ENCODE data around the gene DPF3. TPM values are rescaled to one million over a fixed set of nuclear protein-coding genes. Genes with fewer than 3 reads are reported as not detected.

DPF3 gene
- total RNA-seq, 2 donors from 2014 or later: 11.0 TPM; not detected in 1

- WGBS: 49% methylated on average over 9 of the region's 9 CpGs
- Histone ChIP-seq H3K4me3 (no peak overlapping the region), H3K9me3 (no peaks in the 10 kb centered on the region), H3K27ac (no peak overlapping the region), H3K4me1 (replicated peaks) (no peaks in the 10 kb centered on the region), H3K36me3 (no peaks in the 10 kb centered on the region), H3K27me3 (replicated peaks; ENCODE audit: insufficient read depth) (no peaks in the 10 kb centered on the region)
- intact Hi-C loops (cut with DNase I): no loop called here
- no peak for DNase-seq (ENCODE audit: low spot score)
- TF ChIP-seq POLR2A (IDR thresholded peaks at IDR 0.05): no peak
- no peak for TF ChIP-seq CTCF (IDR thresholded peaks at IDR 0.05)
- no peak for TF ChIP-seq POLR2AphosphoS5 (IDR thresholded peaks at IDR 0.05)
Observed at GRCh38 chr14:72615451-72616121, 278.3 kb downstream of the DPF3 start.

- Histone ChIP-seq H3K27me3 (replicated peaks; ENCODE audit: insufficient read depth) (no peaks in the 10 kb centered on the region), H3K4me3 (no peak overlapping the region), H3K27ac (no peak overlapping the region), H3K9me3 (no peaks in the 10 kb centered on the region), H3K36me3 (no peaks in the 10 kb centered on the region), H3K4me1 (replicated peaks) (no peaks in the 10 kb centered on the region)
- no peak for DNase-seq (ENCODE audit: low spot score)
- no peak for TF ChIP-seq CTCF (IDR thresholded peaks at IDR 0.05)
- TF ChIP-seq POLR2AphosphoS5 (IDR thresholded peaks at IDR 0.05): no peak
- TF ChIP-seq POLR2A (IDR thresholded peaks at IDR 0.05): no peak
- intact Hi-C loops (cut with DNase I): no loop called here
- WGBS: 70% methylated on average over 11 of the region's 11 CpGs
Observed at GRCh38 chr14:72614891-72615415, 278.9 kb downstream of the DPF3 start.

- 76% methylated on average over 3 of the region's 3 CpGs for WGBS
- Histone ChIP-seq H3K27ac (no peak overlapping the region), H3K9me3 (no peaks in the 10 kb centered on the region), H3K36me3 (no peaks in the 10 kb centered on the region), H3K27me3 (replicated peaks; ENCODE audit: insufficient read depth) (no peaks in the 10 kb centered on the region), H3K4me1 (replicated peaks) (no peaks in the 10 kb centered on the region), H3K4me3 (no peak overlapping the region)
- intact Hi-C loops (cut with DNase I): no loop called here
- TF ChIP-seq CTCF (IDR thresholded peaks at IDR 0.05) (no peak), POLR2A (IDR thresholded peaks at IDR 0.05) (no peak), POLR2AphosphoS5 (IDR thresholded peaks at IDR 0.05) (no peak)
- no peak for DNase-seq (ENCODE audit: low spot score)
Observed at GRCh38 chr14:72614365-72614764, 279.5 kb downstream of the DPF3 start.

GRCh38 chr14:72613975-72614319 lies 280.0 kb downstream of the DPF3 start:
- no peaks in the 10 kb centered on the region for H3K27me3 ChIP-seq (replicated peaks; ENCODE audit: insufficient read depth)
- no peaks in the 10 kb centered on the region for H3K36me3 ChIP-seq
- intact Hi-C loops (cut with DNase I): no loop called here
- WGBS: 92% methylated on average over 2 of the region's 2 CpGs
- TF ChIP-seq CTCF (IDR thresholded peaks at IDR 0.05): no peak
- no peak for TF ChIP-seq POLR2A (IDR thresholded peaks at IDR 0.05)
- TF ChIP-seq POLR2AphosphoS5 (IDR thresholded peaks at IDR 0.05): no peak
- H3K9me3 ChIP-seq: no peaks in the 10 kb centered on the region
- no peak overlapping the region for H3K27ac ChIP-seq
- DNase-seq (ENCODE audit: low spot score): no peak
- H3K4me1 ChIP-seq (replicated peaks): no peaks in the 10 kb centered on the region
- H3K4me3 ChIP-seq: no peak overlapping the region

Data from prostate gland (tissue), 2 donors.